Renal pelvis (tissue), 4 donors: Measurements from ENCODE around the gene TRAF6. TPM values are rescaled to one million over a fixed set of nuclear protein-coding genes. Genes with fewer than 3 reads are reported as not detected.
"Not testable (repeated sequence)": the region's sequence is repeated elsewhere in the genome, so short reads cannot be mapped to it uniquely, and the experiment has no call there.

ENCODE experiments used
- DNase-seq: peaks from one replicate; pipeline ENCODE4 v3.0.0-alpha.2; 2013
- polyA plus RNA-seq, 3 donors: library from polyadenylated mRNA; unstranded; fragments of 120-200 nt; gene quantifications; one replicate each; pipeline ENCODE4 v1.2.1, GENCODE V29; 2013; ENCODE audit not compliant: insufficient read length in 3 of 3

TRAF6 gene
- polyA plus RNA-seq, 3 donors, result 15.0 to 18.2 (median 17.4) TPM

- DNase-seq, result no peak
Observed at GRCh38 chr11:36501236-36501635, 8.8 kb downstream of the TRAF6 start.

- no peak for DNase-seq
Observed at GRCh38 chr11:36500315-36500721, 9.8 kb downstream of the TRAF6 start.

- DNase-seq, result no peak
Observed at GRCh38 chr11:36499315-36499714, 10.8 kb downstream of the TRAF6 start.

GRCh38 chr11:36498721-36499120 is 11.4 kb downstream of the TRAF6 start:
- no peak for DNase-seq

- DNase-seq, result no peak
Observed at GRCh38 chr11:36493332-36493731, 16.7 kb downstream of the TRAF6 start.

GRCh38 chr11:36492724-36493304 is 17.3 kb downstream of the TRAF6 start:
- DNase-seq, result peak; percentile 20

GRCh38 chr11:36490026-36490806 is 19.9 kb downstream of the TRAF6 start:
- no peak for DNase-seq

- no peak for DNase-seq
Observed at GRCh38 chr11:36488096-36488495, 22.0 kb downstream of the TRAF6 start.

GRCh38 chr11:36487619-36488018 is 22.5 kb downstream of the TRAF6 start:
- DNase-seq, result no peak

- no peak for DNase-seq
Observed at GRCh38 chr11:36485298-36486002, 24.6 kb downstream of the TRAF6 start.

GRCh38 chr11:36483042-36483441 is 27.0 kb downstream of the TRAF6 start:
- not testable (repeated sequence) for DNase-seq

- DNase-seq, result no peak
Observed at GRCh38 chr11:36480833-36481232, 29.2 kb downstream of the TRAF6 start.

GRCh38 chr11:36478700-36479329 is 31.3 kb downstream of the TRAF6 start:
- DNase-seq, result peak; percentile 66

GRCh38 chr11:36475192-36475591 is 34.9 kb downstream of the TRAF6 start:
- DNase-seq, result no peak

GRCh38 chr11:36471577-36471976 is 38.5 kb downstream of the TRAF6 start:
- no peak for DNase-seq

- DNase-seq, result no peak
Observed at GRCh38 chr11:36469881-36470802, 39.9 kb downstream of the TRAF6 start.

- DNase-seq, result no peak
Observed at GRCh38 chr11:36469063-36469462, 41.0 kb downstream of the TRAF6 start.

- no peak for DNase-seq
Observed at GRCh38 chr11:36467916-36468315, 42.2 kb downstream of the TRAF6 start.

GRCh38 chr11:36467012-36467411 is 43.1 kb downstream of the TRAF6 start:
- DNase-seq, result no peak

- DNase-seq, result no peak
Observed at GRCh38 chr11:36465449-36466163, 44.5 kb downstream of the TRAF6 start.

- DNase-seq, result no peak
Observed at GRCh38 chr11:36464720-36465119, 45.4 kb downstream of the TRAF6 start.
